ENCODE data around the gene WDR73.

GRCh38 chr15:84645496-84645895 lies 8.6 kb downstream of the WDR73 start:
- no peak for TF ChIP-seq TAF1 (IDR thresholded peaks at IDR 0.05; ENCODE audit: borderline replicate concordance, low read depth, low read length)
- no peak for TF ChIP-seq POLR2AphosphoS5 (IDR thresholded peaks at IDR 0.05; ENCODE audit: low read depth, low read length)
- no peak for TF ChIP-seq POLR2A (IDR thresholded peaks at IDR 0.05; ENCODE audit: low read depth, low read length)

All from GM12892 (cell line).